HG02642 (cell line): ENCODE measurements around the gene ISL2.
A peak's percentile ranks its signal among the peaks of the same experiment; 100 is the strongest.
"Not testable (repeated sequence)": the region's sequence is repeated elsewhere in the genome, so short reads cannot be mapped to it uniquely, and the experiment has no call there.

ENCODE experiments used
- ATAC-seq: cut with Tn5 transposase; IDR thresholded peaks from one replicate; pipeline ENCODE4 v1.9.1; 2021; ENCODE audit warnings: mild to moderate bottlenecking; ENCODE audit not compliant: unreplicated experiment, poor library complexity

The ISL2 gene

GRCh38 chr15:76336254-76337058, at the start of gene ISL2:
ISL2 (plus strand) TSS chr15:76336773; CDS start chr15:76336884, 111 bp downstream.
- peak; percentile 58 for ATAC-seq

- ATAC-seq: no peak
Observed at GRCh38 chr15:76289582-76289981, 47.0 kb upstream of the ISL2 start.

- no peak for ATAC-seq
Observed at GRCh38 chr15:76293361-76293760, 43.2 kb upstream of the ISL2 start.

- not testable (repeated sequence) for ATAC-seq
Observed at GRCh38 chr15:76294463-76294862, 42.1 kb upstream of the ISL2 start.

- no peak for ATAC-seq
Observed at GRCh38 chr15:76296849-76297248, 39.7 kb upstream of the ISL2 start.

- ATAC-seq: not testable (repeated sequence)
Observed at GRCh38 chr15:76297951-76298350, 38.6 kb upstream of the ISL2 start.

- ATAC-seq: no peak
Observed at GRCh38 chr15:76298986-76299385, 37.6 kb upstream of the ISL2 start.

- ATAC-seq: no peak
Observed at GRCh38 chr15:76299786-76300185, 36.8 kb upstream of the ISL2 start.

- ATAC-seq: no peak
Observed at GRCh38 chr15:76303909-76304308, 32.7 kb upstream of the ISL2 start.

- ATAC-seq: no peak
Observed at GRCh38 chr15:76309601-76310330, 26.8 kb upstream of the ISL2 start.

GRCh38 chr15:76310475-76311099, 26.0 kb upstream of the ISL2 start:
- ATAC-seq: peak; percentile 19

GRCh38 chr15:76311100-76311953, 25.2 kb upstream of the ISL2 start, which contains the start of gene ETFA:
ETFA (minus strand) TSS chr15:76311469; CDS start chr15:76311388, 81 bp downstream.
- peak; percentile 99 for ATAC-seq

- no peak for ATAC-seq
Observed at GRCh38 chr15:76312540-76313174, 23.9 kb upstream of the ISL2 start.

GRCh38 chr15:76313175-76313567, 23.4 kb upstream of the ISL2 start:
- ATAC-seq: not testable (repeated sequence)

GRCh38 chr15:76313731-76314130, 22.8 kb upstream of the ISL2 start:
- ATAC-seq: no peak

GRCh38 chr15:76320012-76320411, 16.6 kb upstream of the ISL2 start:
- ATAC-seq: no peak

GRCh38 chr15:76321171-76321570, 15.4 kb upstream of the ISL2 start:
- no peak for ATAC-seq

- ATAC-seq: no peak
Observed at GRCh38 chr15:76321602-76322001, 15.0 kb upstream of the ISL2 start.

GRCh38 chr15:76324066-76324465, 12.5 kb upstream of the ISL2 start:
- no peak for ATAC-seq

- ATAC-seq: no peak
Observed at GRCh38 chr15:76325704-76326103, 10.9 kb upstream of the ISL2 start.
